Lower lobe of right lung (tissue), 2 donors: ENCODE data around the gene TIMMDC1. TPM values are rescaled to one million over a fixed set of nuclear protein-coding genes. Genes with fewer than 3 reads are reported as not detected.

Source experiments
- ATAC-seq, 2 donors: fragments of 200-7000 bp; cut with Tn5 transposase; one replicate each; pipeline ENCODE4 v1.9.1; 2020 to 2022; ENCODE audit warnings: mild to moderate bottlenecking in 2 of 2, moderate library complexity in 2 of 2
- DNase-seq: peaks from one replicate; pipeline ENCODE4 v3.0.0-alpha.2; 2020
- H3K27ac ChIP-seq: fragments of 200-600 bp; one replicate; pipeline ENCODE4 v1.8.0; 2022
- H3K27me3 ChIP-seq: fragments of 200-600 bp; one replicate; pipeline ENCODE4 v1.8.0; 2022; ENCODE audit warnings: low read depth
- H3K36me3 ChIP-seq: fragments of 200-600 bp; one replicate; pipeline ENCODE4 v1.8.0; 2022; ENCODE audit warnings: mild to moderate bottlenecking
- H3K4me1 ChIP-seq: fragments of 200-600 bp; one replicate; pipeline ENCODE4 v1.8.0; 2022
- H3K4me3 ChIP-seq: fragments of 200-600 bp; one replicate; pipeline ENCODE4 v1.8.0; 2022; ENCODE audit warnings: mild to moderate bottlenecking
- H3K9me3 ChIP-seq: fragments of 200-600 bp; one replicate; pipeline ENCODE4 v1.8.0; 2022
- CTCF ChIP-seq: fragments of 200-600 bp; IDR thresholded peaks from one replicate; pipeline ENCODE4 v1.8.0; 2022; ENCODE audit warnings: antibody characterized with exemption, mild to moderate bottlenecking
- intact Hi-C: fragments of 100-400 bp; cut with DNase I; formaldehyde crosslinking; loops from one replicate; pipeline ENCODE4 v1.11.0; 2022
- long read RNA-seq: library from polyadenylated mRNA; unstranded; transcript quantifications from one replicate; pipeline ENCODE4 v2.0.0, GENCODE V29; 2021
- total RNA-seq: library from RNA; stranded (reverse); fragmentation: NEBNext Ultra II Directional; extraction: Animal tissue kit (Norgen Biotek cat#: 25700); gene quantifications from one replicate; pipeline ENCODE4 v1.2.1, GENCODE V29; 2021
- donor health status: DM: no; HTN: yes; CAD: no; lungs with severe emphysema.

The TIMMDC1 gene, protein sequence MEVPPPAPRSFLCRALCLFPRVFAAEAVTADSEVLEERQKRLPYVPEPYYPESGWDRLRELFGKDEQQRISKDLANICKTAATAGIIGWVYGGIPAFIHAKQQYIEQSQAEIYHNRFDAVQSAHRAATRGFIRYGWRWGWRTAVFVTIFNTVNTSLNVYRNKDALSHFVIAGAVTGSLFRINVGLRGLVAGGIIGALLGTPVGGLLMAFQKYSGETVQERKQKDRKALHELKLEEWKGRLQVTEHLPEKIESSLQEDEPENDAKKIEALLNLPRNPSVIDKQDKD
- 99.4 TPM for total RNA-seq
- long read RNA-seq, transcript TIMMDC1-208 (7 exons, 2,394 nt), result major isoform, 47 of 61 reads
- long read RNA-seq, partial matches to known transcripts, result 6 of 61 reads
- long read RNA-seq, other reads (novel, unspliced or antisense), result 8 of 61 reads

DNA sequence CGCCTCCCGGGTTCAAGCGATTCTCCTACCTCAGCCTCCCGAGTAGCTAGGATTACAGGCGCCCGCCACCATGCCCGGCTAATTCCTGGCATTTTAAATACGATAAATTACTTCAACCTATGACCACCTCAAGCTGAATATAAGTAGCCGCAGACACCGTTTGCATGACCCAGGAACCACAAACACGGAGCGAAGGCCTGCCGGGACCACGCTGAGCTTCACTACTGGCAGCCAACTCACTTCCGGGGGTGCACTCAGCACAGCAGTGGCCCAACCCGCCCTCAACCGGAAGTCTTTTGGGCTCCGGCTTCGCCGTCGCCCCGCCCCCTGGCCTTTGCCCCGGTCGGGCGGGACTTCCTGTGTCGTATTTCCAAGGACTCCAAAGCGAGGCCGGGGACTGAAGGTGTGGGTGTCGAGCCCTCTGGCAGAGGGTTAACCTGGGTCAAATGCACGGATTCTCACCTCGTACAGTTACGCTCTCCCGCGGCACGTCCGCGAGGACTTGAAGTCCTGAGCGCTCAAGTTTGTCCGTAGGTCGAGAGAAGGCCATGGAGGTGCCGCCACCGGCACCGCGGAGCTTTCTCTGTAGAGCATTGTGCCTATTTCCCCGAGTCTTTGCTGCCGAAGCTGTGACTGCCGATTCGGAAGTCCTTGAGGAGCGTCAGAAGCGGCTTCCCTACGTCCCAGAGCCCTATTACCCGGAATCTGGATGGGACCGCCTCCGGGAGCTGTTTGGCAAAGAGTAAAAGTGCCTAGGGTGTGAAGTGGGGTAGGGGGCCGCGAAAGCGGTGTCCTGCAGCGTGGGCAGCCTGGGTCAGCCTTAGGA is at the start of gene TIMMDC1:
Gene TIMMDC1 (plus strand): TSS at position 362 of the 826 bp plus-strand sequence. CDS start 187 bp downstream, at position 549.
- H3K4me1 ChIP-seq, result peaks cover 45% of the 10 kb centered on the region
- intact Hi-C loops, result no loop called here
- ATAC-seq, result peak; percentile 99 to 100
- peak within 1 kb of the TSS; percentile 92 for H3K4me3 ChIP-seq
- peaks cover 3% of the 10 kb centered on the region for H3K36me3 ChIP-seq
- H3K9me3 ChIP-seq, result no peaks in the 10 kb centered on the region
- H3K27me3 ChIP-seq, result no peaks in the 10 kb centered on the region
- peak within 1 kb of the TSS; percentile 99 for H3K27ac ChIP-seq
- no peak for TF ChIP-seq CTCF
- DNase-seq, result peak; percentile 97

- Histone ChIP-seq H3K9me3 (no peaks in the 10 kb centered on the region), H3K27me3 (no peaks in the 10 kb centered on the region), H3K4me3 (no peak overlapping the region), H3K27ac (no peak overlapping the region), H3K36me3 (peaks cover 100% of the 10 kb centered on the region), H3K4me1 (peaks cover 7% of the 10 kb centered on the region)
- intact Hi-C loops, result no loop called here
- no peak for ATAC-seq
- TF ChIP-seq CTCF, result no peak
- no peak for DNase-seq
These were observed 44.5 kb upstream of the TIMMDC1 start for GRCh38 chr3:119453822-119454221.

GRCh38 chr3:119456469-119456868 is 41.9 kb upstream of the TIMMDC1 start:
- Histone ChIP-seq H3K9me3 (no peaks in the 10 kb centered on the region), H3K4me1 (peaks cover 29% of the 10 kb centered on the region), H3K4me3 (no peak overlapping the region), H3K27me3 (no peaks in the 10 kb centered on the region), H3K36me3 (peaks cover 98% of the 10 kb centered on the region), H3K27ac (no peak overlapping the region)
- DNase-seq (no peak), ATAC-seq (peak in 1 of 2 donors; percentile 43)
- no peak for TF ChIP-seq CTCF
- intact Hi-C loops, result no loop called here

DNA sequence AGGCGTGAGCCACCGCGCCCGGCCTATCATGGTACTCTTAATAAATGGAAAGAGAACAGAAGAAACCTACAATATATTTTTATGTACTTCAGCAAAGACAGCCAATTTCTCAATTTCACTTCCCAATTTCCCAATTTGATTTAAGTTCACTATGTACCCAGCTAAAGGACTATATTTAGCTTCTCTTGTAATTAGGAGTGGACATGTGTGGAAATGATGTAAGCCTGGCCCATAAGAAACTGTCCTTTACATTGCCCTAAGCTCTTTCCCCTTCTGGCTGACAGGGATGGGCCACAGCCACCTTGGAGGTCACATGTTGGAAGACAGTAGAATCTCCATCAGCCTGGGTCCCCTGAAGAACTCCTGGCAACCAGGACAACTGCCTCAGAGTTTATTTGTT is 41.1 kb upstream of the TIMMDC1 start:
- Histone ChIP-seq H3K27me3 (no peaks in the 10 kb centered on the region), H3K4me3 (no peak overlapping the region), H3K9me3 (no peaks in the 10 kb centered on the region), H3K27ac (no peak overlapping the region), H3K36me3 (peaks cover 96% of the 10 kb centered on the region), H3K4me1 (peaks cover 37% of the 10 kb centered on the region)
- DNase-seq, result no peak
- peak; percentile 86 to 89 for ATAC-seq
- intact Hi-C loops, result no loop called here
- no peak for TF ChIP-seq CTCF

GRCh38 chr3:119463171-119464169 is 34.9 kb upstream of the TIMMDC1 start, which contains the start of gene TMEM39A:
Gene TMEM39A, minus strand, starts transcription at chr3:119463615. Its CDS starts 1,541 bp downstream, at chr3:119462074.
- TF ChIP-seq CTCF, result peak; percentile 35
- peak; percentile 100 for DNase-seq
- H3K27ac ChIP-seq, result peak within 1 kb of the TSS; percentile 88
- no peaks in the 10 kb centered on the region for H3K9me3 ChIP-seq
- peaks cover 34% of the 10 kb centered on the region for H3K36me3 ChIP-seq
- peaks cover 46% of the 10 kb centered on the region for H3K4me1 ChIP-seq
- H3K4me3 ChIP-seq, result peak within 1 kb of the TSS; percentile 78
- peak; percentile 98 to 99 for ATAC-seq
- intact Hi-C loops, result no loop called here
- no peaks in the 10 kb centered on the region for H3K27me3 ChIP-seq
